Astrocyte of the cerebellum (primary cell): ENCODE data around the gene FCGR2B.
"Not testable (repeated sequence)": the region's sequence is repeated elsewhere in the genome, so short reads cannot be mapped to it uniquely, and the experiment has no call there.

Source experiments
- DNase-seq: peaks from one replicate; pipeline ENCODE4 v3.0.0-alpha.2; 2011; ENCODE audit warnings: low read depth
- H3K4me3 ChIP-seq: 2 replicates; pipeline ENCODE4 v1.5.1; 2011; ENCODE audit warnings: mild to moderate bottlenecking, low read depth, low read length, moderate library complexity
- in situ Hi-C: cut with HindIII; loops from 2 replicates; pipeline ENCODE4 v1.10.0; 2017; ENCODE audit warnings: low sequenced_read_pairs
- TF ChIP-seq, protein P1 (sequence below): IDR thresholded peaks from 2 replicates; pipeline ENCODE4 v1.5.1; 2012; ENCODE audit warnings: low read length, low read depth, moderate library complexity, mild to moderate bottlenecking; ENCODE audit errors: missing control alignments

FCGR2B gene

DNA sequence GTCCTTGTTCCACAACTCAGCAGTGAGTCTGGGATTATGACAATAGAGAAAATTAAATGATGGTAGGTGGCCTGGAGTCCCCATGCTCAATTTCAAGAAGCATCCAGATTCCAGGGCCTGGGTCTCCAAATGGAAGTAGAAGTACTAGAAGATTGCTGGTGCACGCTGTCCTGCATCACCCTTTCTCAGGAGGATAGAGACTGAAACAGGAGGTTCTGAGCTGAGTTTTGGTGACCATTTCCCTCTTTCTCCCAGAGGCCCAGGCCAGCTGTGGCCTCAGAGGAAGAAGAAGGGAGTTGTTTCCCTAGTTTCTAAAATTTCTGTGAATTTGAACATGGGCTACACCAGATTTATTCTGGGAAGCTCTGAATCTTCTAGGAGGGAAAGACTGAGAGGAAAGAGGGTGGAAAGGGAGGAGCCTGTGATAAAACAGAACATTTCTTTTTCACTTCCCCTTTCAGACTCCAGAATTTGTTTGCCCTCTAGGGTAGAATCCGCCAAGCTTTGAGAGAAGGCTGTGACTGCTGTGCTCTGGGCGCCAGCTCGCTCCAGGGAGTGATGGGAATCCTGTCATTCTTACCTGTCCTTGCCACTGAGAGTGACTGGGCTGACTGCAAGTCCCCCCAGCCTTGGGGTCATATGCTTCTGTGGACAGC lies at the start of gene FCGR2B:
FCGR2B (plus strand) TSS at position 460 of the 656 bp plus-strand sequence; CDS start at position 559, 99 bp downstream.
- in situ Hi-C loops, result not testable (repeated sequence)

DNA sequence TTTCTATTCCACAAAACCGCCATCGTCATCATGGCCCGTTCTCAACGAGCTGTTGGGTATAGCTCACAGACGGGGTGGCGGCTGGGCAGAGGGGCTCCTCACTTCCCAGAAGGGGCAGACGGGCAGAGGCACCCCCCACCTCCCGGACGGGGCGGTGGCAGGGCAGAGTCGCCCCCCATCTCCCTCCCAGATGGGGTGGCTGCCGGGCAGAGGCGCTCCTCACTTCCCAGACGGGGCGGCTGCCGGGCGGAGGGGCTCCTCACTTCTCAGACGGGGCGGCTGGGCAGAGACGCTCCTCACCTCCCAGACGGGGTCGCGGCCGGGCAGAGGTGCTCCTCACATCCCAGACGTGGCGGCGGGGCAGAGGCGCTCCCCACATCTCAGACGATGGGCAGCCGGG lies 46.5 kb upstream of the FCGR2B start:
- DNase-seq, H3K4me3 ChIP-seq, in situ Hi-C loops: not testable (repeated sequence)

More for the DNA sequence above, at the start of gene FCGR2B:
- not testable (repeated sequence) for DNase-seq, H3K4me3 ChIP-seq

DNA sequence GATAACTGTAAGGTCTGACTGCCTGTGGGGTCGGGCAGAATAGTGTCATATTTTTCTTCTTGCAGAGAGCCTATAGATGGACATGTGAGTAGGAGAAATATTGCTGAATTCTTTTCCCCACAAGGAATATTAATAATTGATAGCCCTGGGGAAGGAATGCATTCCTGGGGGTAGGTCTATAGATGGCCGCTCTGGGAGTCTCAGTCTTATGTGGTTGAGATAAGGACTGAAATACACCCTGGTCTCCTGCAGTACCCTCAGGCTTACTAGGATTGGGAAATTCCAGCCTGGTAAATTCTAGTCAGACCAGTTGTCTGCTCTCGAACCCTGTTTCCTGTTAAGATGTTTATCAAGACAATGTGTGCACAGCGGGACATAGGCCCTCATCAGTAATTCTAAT lies 44.4 kb upstream of the FCGR2B start:
- in situ Hi-C loops, H3K4me3 ChIP-seq, DNase-seq: not testable (repeated sequence)

DNA sequence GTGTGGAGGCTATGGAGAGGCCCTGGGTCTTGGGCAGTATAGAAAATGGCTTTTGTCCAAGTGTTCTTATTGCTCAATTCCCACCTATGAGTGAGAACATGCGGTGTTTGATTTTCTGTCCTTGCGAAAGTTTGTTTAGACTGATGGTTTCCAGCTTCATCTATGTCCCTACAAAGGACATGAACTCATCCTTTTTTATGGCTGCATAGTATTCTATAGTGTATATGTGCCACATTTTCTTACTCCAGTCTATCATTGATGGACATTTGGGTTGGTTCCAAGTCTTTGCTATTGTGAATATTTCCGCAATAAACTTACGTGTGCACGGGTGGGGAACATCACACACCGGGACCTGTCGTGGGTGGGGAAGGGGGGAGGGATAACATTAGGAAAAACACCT lies 42.5 kb upstream of the FCGR2B start:
- DNase-seq, H3K4me3 ChIP-seq, in situ Hi-C loops: not testable (repeated sequence)

DNA sequence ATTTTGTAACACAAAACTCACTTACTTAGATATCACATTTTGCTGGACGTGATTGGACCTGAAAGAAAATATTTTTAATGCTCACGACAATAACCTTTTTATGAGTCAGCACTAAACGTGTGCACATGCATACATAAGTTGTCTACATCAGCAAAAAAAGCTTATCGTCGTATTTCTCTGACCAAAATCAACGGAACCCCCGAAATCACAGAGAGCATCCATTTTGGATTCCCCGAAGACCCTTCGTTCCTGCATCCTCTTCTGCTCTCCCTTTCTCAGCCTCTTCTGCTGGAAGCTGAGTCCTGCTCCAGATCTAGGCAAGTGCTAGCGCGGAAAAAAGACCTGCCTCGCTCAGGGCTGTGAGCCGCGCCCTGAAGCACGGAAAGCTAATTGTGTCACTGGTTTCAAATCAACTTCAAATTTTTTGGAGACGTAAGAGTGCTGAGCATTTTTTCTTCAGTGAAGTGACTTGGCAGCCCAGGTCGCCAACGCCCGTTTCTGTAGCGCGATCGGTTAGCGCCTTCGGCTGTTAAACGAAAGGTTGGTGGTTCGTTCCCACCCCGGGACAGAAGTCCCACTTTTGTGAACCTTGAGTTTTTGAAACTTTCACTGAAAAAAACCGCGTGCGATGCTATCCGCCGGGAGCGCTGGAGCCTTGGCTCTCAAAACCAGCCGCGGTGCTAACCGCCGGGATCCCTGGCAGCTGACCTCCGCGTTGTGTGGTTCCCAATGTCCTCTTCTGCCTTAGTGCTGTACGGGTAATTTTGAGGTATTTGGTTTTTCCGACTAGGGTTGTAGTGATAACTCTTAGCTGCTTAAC lies 41.6 kb upstream of the FCGR2B start:
- DNase-seq, in situ Hi-C loops: not testable (repeated sequence)
- H3K4me3 ChIP-seq, result peak overlapping the region; percentile 48

DNA sequence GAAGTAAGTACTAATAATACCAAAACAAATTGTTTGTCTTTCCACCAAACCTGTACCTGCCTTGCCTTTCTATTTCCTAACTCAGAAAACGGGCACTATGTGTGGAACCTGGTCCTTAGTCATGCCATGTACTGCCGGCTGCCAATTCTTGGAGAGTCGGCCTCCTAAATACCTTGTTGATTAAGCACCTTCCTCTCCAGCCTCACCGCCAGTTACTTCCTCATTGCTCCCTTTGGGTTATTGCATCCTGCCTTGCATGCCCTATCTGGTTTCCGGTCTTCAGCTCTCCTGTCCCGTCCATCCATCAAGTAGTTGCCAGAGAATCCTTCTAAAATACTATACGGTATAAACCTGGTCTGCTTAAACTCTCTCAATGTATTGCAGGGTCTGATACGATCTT lies 40.9 kb upstream of the FCGR2B start:
- DNase-seq, H3K4me3 ChIP-seq, in situ Hi-C loops: not testable (repeated sequence)

DNA sequence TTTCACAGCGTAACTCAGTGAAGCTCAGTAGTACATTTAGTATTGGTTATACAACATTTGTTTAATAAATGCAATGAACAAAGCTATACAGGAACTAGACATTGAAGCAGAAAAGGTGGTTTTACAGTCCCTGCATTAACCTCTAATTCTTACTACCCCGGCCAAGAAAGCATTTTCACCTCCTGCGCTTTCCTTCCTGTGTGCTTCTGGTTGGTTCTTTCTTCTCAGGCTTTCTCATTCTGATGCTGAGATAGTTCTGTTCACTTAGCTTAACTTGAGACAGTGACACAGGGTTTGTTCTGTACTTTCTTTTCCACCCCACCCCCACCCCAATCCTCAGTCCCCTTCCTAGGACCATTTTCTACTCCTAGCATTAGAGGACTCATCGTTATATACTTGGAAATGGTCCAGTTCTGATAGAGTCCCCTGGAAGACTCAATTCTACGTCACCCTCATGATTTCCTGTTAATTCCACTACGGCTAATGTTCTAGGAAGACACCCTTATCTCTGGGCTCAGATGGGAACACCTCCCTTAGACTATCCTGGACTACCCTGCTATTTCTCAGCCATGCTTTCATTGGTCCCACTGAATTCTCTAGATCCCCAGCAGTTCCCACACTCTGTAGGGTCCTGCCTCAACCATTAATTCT lies 39.4 kb upstream of the FCGR2B start:
- H3K4me3 ChIP-seq, DNase-seq, in situ Hi-C loops: not testable (repeated sequence)

DNA sequence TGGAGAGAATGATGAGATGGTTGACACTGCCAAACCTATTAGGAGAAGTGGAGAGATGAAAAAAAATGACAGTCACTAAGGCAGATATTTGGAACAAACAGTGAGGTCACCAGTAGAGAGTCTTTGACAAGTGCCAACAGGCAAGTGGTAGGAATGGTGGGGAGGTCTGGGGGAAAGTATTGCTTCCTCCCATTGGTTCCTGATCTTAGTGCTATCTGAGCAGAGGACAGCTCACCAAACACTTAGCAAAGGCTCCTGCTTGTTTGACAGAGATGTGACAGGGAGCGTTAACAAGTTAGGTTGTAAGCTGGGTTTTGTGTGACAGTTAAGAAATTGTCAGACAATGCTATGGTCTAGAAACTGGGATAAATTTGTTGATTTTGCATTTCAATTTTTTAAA lies 38.3 kb upstream of the FCGR2B start:
- H3K4me3 ChIP-seq, DNase-seq, in situ Hi-C loops: not testable (repeated sequence)

DNA sequence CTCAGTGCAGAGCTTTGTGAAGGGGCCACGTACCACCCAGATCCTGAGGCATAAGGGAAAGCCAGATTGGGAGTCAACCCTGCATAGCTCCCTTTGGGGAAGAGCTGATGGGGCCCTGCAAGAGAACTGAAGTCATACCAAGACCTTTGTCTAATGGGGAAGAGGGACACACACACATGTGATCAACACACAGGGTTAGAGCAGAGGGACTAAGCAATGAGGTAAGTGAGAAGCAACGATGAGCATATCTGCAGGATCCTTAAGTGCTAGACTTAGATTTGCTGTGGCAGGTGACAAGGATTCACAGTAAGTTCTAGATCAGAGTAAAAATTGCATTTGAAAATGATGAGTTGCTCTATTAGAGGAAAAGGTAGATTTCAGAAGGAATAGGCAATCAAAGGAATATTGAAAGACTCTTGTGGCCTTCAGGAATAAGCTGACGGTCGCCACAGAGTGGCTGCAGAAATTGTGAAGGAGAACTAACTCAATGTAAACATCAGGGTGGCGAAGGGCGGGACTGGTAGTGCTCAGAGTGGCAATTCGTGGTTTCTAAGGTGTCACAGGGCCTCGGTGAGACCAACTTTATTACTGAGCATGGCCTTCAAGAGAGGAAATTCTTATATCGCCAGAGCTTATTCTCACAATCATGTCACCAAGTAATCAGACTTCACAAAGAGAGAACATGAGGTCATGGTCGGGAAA lies 36.3 kb upstream of the FCGR2B start:
- not testable (repeated sequence) for H3K4me3 ChIP-seq

DNA sequence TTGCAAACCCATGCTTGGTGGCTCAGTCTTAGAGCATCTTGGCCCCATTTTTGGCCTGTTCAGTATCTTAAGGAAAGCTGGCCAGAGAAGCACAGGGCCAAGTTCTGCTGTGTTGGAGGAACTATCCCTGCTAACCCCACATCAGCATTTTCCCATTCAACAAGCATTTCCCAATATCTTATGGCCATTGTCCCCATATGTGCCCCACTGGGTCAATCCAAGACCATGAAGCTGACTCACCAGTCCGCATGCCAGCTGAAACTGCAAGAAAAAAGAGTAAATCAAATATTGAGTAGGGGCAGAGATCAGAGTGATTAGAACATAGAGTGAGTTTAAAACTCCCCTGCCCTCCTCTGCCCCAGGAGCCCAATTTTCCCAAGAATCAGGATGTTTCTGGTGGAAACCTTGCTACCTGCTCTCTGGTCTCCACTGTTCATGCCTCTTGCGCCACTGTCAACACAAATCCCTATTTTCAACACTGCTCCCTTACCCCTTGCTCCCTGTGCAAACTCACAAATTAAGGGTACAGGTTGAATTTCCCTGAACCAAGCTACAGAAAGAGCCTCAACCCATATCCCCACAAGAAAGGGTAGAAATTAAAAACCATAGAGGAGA lies 32.7 kb upstream of the FCGR2B start:
- DNase-seq, H3K4me3 ChIP-seq, in situ Hi-C loops: not testable (repeated sequence)

More for the DNA sequence above, 36.3 kb upstream of the FCGR2B start:
- DNase-seq, in situ Hi-C loops: not testable (repeated sequence)

DNA sequence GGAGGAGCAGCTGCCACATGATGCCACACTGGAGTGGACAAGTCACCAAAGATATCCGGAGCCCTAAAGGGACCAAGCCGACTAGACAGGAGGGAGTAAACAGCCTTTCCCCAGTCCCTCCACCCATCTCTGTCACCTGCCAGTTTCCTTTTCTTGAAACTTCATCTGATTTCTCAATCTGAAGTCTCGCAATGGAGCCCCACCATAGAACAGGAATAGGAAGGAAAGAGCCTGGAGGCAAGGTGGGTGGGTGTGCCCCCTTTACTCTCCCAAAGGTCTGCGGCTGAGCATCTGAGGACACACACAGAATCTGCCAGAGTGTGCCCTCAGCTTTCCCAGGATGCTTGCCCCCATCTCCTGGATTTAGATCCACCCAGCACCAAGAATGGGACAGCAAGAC lies 31.9 kb upstream of the FCGR2B start, which contains the start of gene FCGR3B:
FCGR3B (minus strand) TSS at position 101 of the 400 bp plus-strand sequence; CDS start at position 19, 82 bp downstream.
- no peak within 1 kb of the TSS for H3K4me3 ChIP-seq
- in situ Hi-C loops, result no loop called here
- no peak for DNase-seq
- TF ChIP-seq, protein P1, sequence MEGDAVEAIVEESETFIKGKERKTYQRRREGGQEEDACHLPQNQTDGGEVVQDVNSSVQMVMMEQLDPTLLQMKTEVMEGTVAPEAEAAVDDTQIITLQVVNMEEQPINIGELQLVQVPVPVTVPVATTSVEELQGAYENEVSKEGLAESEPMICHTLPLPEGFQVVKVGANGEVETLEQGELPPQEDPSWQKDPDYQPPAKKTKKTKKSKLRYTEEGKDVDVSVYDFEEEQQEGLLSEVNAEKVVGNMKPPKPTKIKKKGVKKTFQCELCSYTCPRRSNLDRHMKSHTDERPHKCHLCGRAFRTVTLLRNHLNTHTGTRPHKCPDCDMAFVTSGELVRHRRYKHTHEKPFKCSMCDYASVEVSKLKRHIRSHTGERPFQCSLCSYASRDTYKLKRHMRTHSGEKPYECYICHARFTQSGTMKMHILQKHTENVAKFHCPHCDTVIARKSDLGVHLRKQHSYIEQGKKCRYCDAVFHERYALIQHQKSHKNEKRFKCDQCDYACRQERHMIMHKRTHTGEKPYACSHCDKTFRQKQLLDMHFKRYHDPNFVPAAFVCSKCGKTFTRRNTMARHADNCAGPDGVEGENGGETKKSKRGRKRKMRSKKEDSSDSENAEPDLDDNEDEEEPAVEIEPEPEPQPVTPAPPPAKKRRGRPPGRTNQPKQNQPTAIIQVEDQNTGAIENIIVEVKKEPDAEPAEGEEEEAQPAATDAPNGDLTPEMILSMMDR, result no peak

DNA sequence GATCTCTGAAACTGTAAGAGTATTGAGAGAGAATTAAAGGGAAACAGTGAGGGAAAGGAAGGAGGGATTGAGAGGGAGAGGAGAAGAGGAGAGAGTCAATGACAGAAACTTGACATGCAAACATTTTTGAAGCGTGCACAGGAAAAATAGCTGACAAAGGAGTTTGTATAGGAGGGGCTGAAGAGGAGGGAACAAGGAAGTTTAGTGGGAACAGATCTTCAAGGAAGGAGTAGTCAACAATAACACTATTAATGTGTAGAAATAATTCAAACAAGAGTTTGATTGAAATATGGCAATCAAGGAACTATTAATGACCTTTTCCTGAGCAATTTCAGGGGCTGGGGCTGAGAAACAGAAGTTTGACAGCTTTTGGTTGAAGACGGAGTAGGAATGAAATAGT lies 27.9 kb upstream of the FCGR2B start:
- in situ Hi-C loops, DNase-seq, H3K4me3 ChIP-seq: not testable (repeated sequence)

DNA sequence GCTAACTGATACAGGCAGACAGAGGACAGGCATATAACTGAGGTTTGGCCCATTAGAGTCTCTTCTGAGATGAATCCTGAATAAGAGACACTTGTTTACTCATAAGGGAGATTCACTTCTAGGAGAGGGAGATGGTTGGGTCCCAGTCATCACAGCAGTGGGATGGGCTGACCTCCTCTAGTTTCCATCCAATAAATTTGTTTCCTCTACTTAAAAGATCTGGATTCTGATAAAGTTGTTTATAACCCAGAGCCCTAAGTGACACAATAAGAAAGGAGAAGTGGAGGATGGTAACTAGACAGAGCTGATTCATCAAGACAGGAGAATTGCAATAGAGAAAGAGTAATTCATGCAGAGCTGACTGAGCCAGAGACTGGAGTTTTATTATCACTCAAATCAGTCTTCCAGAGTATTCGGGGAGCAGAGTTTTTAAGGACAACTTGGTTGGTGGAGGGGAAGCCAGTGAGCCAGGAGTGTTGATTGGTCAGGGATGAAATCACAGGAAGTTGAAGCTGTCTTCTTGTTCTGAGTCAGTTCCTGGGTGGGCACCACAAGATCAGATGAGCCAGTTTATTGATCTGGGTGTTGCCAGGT lies 26.7 kb upstream of the FCGR2B start:
- in situ Hi-C loops, DNase-seq, H3K4me3 ChIP-seq: not testable (repeated sequence)

DNA sequence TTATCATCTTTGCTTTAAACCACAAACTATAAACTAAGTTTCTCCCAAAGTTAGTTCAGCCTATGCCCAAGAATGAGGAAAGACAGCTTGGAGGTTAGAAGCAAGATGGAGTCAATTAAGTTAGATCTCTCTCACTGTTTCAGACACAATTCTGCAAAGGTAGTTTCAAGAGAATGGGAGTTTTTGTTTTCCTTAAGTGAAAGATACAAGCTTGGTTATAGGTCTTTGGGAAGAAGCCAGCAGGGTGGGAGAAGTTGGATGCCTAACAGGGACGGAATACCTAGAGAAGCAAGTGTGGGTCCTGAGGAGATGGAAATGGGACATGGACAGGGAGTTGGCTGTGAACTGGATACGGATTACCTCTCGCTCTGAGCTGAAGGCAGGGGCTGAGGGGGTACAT lies 26.0 kb upstream of the FCGR2B start:
- DNase-seq, in situ Hi-C loops, H3K4me3 ChIP-seq: not testable (repeated sequence)
